Subcutaneous abdominal adipose tissue (tissue), 5 donors: ENCODE results near the gene OR6N2.

ENCODE experiments used
- H3K27ac ChIP-seq: one replicate; pipeline ENCODE4 v1.7.0; 2013; ENCODE audit warnings: low read depth, mild to moderate bottlenecking, inconsistent platforms, low read length, moderate library complexity
- H3K27me3 ChIP-seq, 5 donors: one replicate each; pipeline ENCODE4 v1.7.0; 2013; ENCODE audit warnings: low read length in 5 of 5, inconsistent platforms in 1 of 5; ENCODE audit not compliant: control insufficient read depth in 5 of 5, insufficient read depth in 4 of 5
- H3K36me3 ChIP-seq, 5 donors: one replicate each; pipeline ENCODE4 v1.7.0; 2013; ENCODE audit warnings: low read length in 5 of 5; ENCODE audit not compliant: control insufficient read depth in 5 of 5, insufficient read depth in 5 of 5
- H3K4me1 ChIP-seq, 5 donors: one replicate each; pipeline ENCODE4 v1.7.0; 2013; ENCODE audit warnings: low read length in 5 of 5, mild to moderate bottlenecking in 3 of 5, moderate library complexity in 1 of 5; ENCODE audit not compliant: control insufficient read depth in 5 of 5, insufficient read depth in 5 of 5
- H3K4me3 ChIP-seq, 5 donors: one replicate each; pipeline ENCODE4 v1.7.0; 2013; ENCODE audit warnings: low read length in 5 of 5, low read depth in 1 of 5
- H3K9ac ChIP-seq, 5 donors: one replicate each; pipeline ENCODE4 v1.7.0; 2013; ENCODE audit warnings: low read length in 5 of 5, mild to moderate bottlenecking in 4 of 5, moderate library complexity in 3 of 5
- H3K9me3 ChIP-seq, 5 donors: one replicate each; pipeline ENCODE4 v1.7.0; 2013; ENCODE audit warnings: low read length in 5 of 5; ENCODE audit not compliant: control insufficient read depth in 5 of 5
- donor health status: healthy.
- donor health status: healthy.
- donor health status: healthy.
- donor health status: healthy.
- donor health status: healthy.

Gene OR6N2

DNA sequence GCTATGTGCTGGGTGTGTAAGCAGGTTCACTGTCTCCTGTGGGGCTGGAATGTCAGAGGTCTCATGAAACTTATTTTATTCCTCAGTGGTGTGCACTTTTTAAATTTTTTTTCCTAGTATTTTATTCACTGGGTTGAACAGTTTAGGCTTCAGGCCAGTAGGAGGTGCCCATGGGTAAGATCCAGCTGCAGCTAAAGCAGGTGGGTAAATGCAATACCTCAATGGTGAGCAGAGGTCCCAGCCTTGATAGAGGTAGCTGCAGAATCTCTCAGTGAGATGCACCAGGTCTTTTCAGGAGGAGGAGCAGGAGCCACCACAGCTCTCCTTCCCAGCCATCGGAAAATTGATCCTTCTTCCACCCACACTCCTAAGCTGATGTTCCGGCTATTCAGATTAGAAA is 12.6 kb upstream of the OR6N2 start:
- Histone ChIP-seq H3K9me3 (peaks cover 0 to 4% (median 0%) of the 10 kb centered on the region in 5 donors), H3K4me1 (peaks cover 0 to 12% (median 0%) of the 10 kb centered on the region in 5 donors), H3K4me3 (no peak overlapping the region), H3K27me3 (no peaks in the 10 kb centered on the region), H3K9ac (no peak overlapping the region), H3K36me3 (no peaks in the 10 kb centered on the region), H3K27ac (no peak overlapping the region)

DNA sequence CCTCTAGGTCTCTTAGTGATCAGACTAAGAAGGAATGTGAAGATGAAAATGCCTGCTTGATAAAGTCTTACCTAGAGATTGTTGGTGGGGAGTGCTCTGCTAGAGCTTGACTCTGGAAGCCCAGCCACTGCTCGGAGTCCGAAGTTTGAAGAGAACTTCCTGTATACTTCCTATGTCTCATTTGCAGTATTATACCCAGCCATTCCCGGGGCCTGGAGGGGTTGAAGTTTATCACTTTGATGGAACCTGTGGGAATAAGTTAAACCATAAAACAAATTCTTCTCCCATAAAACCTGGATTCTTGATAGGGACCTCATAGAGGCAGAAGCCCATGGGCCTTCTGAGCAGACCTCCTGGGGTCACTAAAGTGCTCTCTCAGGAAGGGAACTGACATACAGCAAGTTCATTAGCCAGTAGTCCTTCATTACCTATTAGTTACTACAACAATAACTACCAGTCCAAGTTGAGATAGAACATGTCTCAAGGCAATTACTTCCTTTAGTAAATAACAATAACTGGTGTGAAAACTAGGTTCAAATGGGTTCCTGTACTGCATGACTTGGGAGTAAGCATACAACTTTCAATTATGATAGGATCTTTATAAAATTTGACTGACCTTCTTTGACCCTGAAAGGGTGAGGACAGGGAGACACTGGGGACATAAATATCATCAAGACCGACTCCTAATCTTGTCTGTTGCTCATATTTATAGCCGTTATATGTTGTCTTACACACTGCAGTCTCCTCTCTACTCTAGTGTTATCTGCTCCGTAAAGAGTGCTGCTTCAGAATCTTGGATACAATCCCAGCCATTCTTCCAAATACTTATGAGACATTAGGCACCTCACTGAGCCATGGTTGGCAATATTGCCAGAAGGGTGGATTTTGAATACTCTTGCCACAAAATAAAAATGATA is 8.8 kb downstream of the OR6N2 start, which contains the start of gene OR6N1:
Gene OR6N1 (minus strand): TSS at position 246 of the 917 bp plus-strand sequence. CDS start 5,513 bp downstream, outside the sequence.
- no peaks in the 10 kb centered on the region for H3K9me3 ChIP-seq
- no peaks in the 10 kb centered on the region for H3K36me3 ChIP-seq
- H3K4me1 ChIP-seq = no peaks in the 10 kb centered on the region
- no peak within 1 kb of the TSS for H3K27ac ChIP-seq
- no peak within 1 kb of the TSS for H3K9ac ChIP-seq
- H3K27me3 ChIP-seq = no peaks in the 10 kb centered on the region
- no peak within 1 kb of the TSS for H3K4me3 ChIP-seq

DNA sequence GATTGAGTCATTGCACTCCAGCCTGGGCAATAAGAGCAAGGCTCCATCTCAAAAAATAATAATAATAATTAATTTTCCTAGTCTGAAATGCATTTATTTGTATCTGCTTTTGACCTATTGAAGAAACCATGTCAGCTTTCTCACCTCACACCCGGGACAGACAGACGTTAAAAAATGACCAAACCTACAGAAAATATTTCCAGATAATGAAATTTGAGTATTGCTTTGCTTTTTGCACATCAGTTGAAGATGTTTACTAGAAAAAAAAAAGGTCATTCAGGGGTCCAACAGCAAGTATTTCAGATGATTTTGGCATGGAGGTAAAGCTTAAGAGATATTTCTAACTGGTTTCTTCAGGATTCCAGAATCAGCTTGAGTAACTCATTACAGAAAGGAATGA is 26.6 kb downstream of the OR6N2 start, which contains the start of gene OR6K6:
Gene OR6K6 (plus strand): TSS at position 301 of the 400 bp plus-strand sequence. CDS start 168 bp downstream, outside the sequence.
- H3K36me3 ChIP-seq = no peaks in the 10 kb centered on the region
- H3K4me1 ChIP-seq = no peaks in the 10 kb centered on the region
- H3K9me3 ChIP-seq = no peaks in the 10 kb centered on the region
- H3K27ac ChIP-seq = no peak within 1 kb of the TSS
- no peak within 1 kb of the TSS for H3K9ac ChIP-seq
- peaks cover 0 to 4% (median 0%) of the 10 kb centered on the region in 5 donors for H3K27me3 ChIP-seq
- no peak within 1 kb of the TSS for H3K4me3 ChIP-seq

DNA sequence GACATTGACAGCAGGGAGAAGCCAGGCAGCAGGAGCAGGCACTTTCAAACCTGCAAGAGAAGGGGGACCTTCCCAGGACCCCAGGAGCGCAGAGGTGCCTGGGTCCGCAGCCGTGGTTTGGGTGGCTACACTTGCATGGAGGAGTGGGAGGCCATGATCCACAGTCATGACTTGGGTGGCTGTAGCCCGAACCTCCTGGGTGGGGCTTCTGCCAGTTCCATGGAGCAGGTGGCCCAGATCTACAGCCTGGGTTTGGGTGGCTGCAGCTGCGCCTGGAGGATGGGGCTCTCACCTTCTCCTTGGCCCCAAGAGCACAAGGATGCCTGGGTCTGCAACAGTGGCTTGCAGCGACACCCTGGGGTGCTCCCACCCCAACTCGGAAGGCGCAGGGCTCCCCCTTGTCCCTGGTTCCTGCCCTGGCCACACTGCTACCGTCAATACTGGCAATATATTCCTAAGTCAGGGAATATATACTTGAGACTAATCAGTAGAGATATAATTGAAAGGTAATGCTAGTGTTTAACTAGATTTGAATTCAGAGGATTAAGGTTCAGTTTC is 28.8 kb downstream of the OR6N2 start:
- H3K9ac ChIP-seq = no peak overlapping the region
- H3K36me3 ChIP-seq = no peaks in the 10 kb centered on the region
- H3K4me3 ChIP-seq = no peak overlapping the region
- H3K27ac ChIP-seq = no peak overlapping the region
- H3K4me1 ChIP-seq = no peaks in the 10 kb centered on the region
- no peaks in the 10 kb centered on the region for H3K9me3 ChIP-seq
- peaks cover 0 to 4% (median 0%) of the 10 kb centered on the region in 5 donors for H3K27me3 ChIP-seq

DNA sequence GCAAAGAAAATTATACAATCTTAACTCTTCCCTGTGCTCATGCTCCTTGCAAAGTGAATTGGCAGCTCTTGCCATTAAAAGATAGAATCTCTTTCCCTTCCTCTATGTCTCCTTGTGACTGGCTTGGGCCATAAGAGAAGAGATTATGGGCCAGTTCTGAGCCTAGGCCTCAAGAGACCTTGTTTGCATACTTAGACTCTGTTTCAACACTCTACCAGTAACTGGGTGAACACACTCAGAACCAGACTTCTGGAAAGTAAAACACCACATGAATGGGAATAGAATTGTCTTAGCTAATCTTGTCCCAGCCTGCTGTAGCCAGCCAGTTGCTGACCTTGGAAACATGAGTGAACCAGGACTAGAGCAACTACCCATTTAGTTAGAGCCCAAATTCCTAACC is 45.2 kb downstream of the OR6N2 start:
- no peak overlapping the region for H3K4me3 ChIP-seq
- no peaks in the 10 kb centered on the region for H3K4me1 ChIP-seq
- no peaks in the 10 kb centered on the region for H3K9me3 ChIP-seq
- H3K9ac ChIP-seq = no peak overlapping the region
- no peaks in the 10 kb centered on the region for H3K27me3 ChIP-seq
- H3K27ac ChIP-seq = no peak overlapping the region
- no peaks in the 10 kb centered on the region for H3K36me3 ChIP-seq

DNA sequence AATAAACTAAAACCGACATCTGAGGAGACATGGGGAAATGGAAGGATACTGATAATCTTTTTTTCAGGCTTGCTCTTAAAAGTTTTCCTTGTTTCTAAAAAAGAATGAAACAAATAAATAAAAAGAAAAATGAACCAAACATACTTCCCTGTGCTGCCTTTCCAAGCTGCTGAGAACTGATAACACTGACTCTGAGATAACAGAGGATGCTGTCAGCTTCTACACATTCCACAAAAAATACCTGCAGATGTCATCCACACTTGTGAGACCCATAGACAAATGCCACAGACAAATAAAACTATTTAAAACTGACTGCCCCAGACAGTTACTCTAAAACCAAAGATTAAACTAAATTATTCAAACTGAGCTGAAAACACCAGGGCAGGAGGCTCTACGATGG is 48.5 kb downstream of the OR6N2 start:
- no peaks in the 10 kb centered on the region for H3K36me3 ChIP-seq
- no peaks in the 10 kb centered on the region for H3K9me3 ChIP-seq
- no peak overlapping the region for H3K9ac ChIP-seq
- no peaks in the 10 kb centered on the region for H3K27me3 ChIP-seq
- H3K4me3 ChIP-seq = no peak overlapping the region
- no peak overlapping the region for H3K27ac ChIP-seq
- no peaks in the 10 kb centered on the region for H3K4me1 ChIP-seq

DNA sequence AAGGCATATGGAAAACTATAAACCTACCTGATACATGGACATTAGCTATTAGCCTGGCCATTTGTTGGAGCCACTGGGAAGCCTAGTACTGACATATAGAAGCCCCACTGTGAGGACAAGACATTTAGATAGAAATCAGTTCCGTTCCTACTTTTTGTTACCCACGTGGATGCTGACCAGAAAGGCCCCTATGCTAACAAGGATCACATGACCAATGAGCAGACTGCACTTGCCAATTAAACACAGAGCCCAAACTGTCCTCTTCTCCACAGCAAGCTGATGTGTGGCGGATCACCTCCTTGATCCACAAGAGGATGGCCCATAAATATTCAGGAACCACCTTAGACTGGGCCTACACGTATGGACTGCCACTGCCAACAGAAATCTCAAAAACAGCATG is 49.3 kb downstream of the OR6N2 start:
- no peak overlapping the region for H3K4me3 ChIP-seq
- H3K9ac ChIP-seq = no peak overlapping the region
- no peak overlapping the region for H3K27ac ChIP-seq
- H3K27me3 ChIP-seq = no peaks in the 10 kb centered on the region
- no peaks in the 10 kb centered on the region for H3K36me3 ChIP-seq
- no peaks in the 10 kb centered on the region for H3K9me3 ChIP-seq
- no peaks in the 10 kb centered on the region for H3K4me1 ChIP-seq

DNA sequence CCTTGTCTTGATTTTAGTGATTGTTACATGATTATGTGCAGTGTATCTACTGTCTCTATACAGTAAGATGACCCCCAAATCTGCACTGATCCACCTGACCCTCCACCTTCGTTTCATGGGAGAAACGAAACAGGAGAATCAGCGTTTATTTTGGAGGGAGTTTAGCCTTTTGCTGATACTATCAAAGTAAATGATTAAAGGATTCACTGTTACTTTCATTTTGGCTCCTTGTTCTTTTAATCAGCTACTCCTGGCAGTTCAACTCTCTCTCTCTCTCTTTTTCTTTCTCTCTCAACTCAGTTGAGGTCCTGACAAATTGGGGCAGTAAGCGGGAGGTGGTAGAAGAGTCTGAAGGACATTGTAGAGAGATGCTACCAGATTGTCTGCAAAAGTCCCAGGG is 50.6 kb downstream of the OR6N2 start:
- Histone ChIP-seq H3K27me3 (no peaks in the 10 kb centered on the region), H3K4me1 (no peaks in the 10 kb centered on the region), H3K27ac (no peak overlapping the region), H3K9me3 (no peaks in the 10 kb centered on the region), H3K9ac (no peak overlapping the region), H3K4me3 (no peak overlapping the region), H3K36me3 (no peaks in the 10 kb centered on the region)

DNA sequence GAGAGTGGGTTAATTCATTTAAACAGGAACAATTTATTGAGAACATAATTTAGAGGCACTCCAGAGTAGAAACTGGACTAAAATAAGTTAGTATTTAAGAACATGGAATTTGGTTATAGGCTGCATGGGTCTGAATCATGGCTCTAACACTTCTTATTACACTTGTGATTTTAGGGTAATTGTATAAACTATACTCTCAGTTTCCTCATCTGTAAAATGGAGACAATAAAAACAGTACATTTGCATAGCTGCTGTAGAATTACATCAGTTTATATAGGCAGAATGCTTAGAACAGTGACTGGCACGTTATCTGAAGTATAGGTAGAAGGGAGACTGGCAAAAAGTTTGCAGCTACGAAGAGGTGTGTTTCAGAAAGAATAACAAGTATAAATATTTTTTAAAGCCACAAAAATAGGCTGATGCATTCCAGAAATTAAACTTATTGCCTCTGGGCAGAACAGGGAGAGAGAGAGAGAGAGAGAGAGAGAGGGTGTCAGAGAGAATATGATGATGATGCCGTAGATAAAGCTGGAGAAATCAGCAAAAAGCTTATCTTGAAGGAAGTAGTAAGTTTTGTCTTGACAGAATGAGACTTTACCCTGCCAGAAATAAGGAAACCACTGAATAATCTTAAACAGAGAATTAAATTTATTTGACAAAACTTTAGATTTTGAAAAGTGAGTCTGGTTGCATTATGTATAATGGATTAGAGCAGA is 52.3 kb downstream of the OR6N2 start:
- Histone ChIP-seq H3K9me3 (no peaks in the 10 kb centered on the region), H3K4me3 (no peak overlapping the region), H3K4me1 (no peaks in the 10 kb centered on the region), H3K27ac (no peak overlapping the region), H3K36me3 (no peaks in the 10 kb centered on the region), H3K9ac (no peak overlapping the region), H3K27me3 (peaks cover 0 to 2% (median 0%) of the 10 kb centered on the region in 5 donors)

DNA sequence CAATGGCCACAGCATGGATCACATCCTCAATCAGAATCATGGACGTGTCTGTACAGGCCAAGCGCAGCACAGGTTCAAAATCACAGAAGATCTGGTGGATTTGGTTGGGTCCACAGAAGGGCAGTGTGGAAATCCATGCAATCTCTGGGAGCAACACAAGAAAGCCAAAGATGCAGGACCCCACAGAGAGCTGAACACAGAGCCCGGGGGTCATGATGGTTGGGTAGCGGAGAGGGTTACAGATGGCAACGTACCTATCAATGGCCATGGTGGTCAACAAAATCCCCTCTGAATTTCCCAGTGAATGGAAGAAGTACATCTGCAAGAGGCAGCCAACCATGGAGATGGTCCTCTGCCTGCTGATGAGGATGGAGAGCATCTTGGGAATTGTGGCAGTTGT is 56.6 kb downstream of the OR6N2 start:
- H3K4me1 ChIP-seq = no peaks in the 10 kb centered on the region
- no peak overlapping the region for H3K4me3 ChIP-seq
- H3K9me3 ChIP-seq = no peaks in the 10 kb centered on the region
- H3K27me3 ChIP-seq = peaks cover 0 to 2% (median 0%) of the 10 kb centered on the region in 5 donors
- no peak overlapping the region for H3K9ac ChIP-seq
- H3K27ac ChIP-seq = no peak overlapping the region
- H3K36me3 ChIP-seq = no peaks in the 10 kb centered on the region
